Measurements from ENCODE around the gene TNRC18.

TNRC18 gene

DNA sequence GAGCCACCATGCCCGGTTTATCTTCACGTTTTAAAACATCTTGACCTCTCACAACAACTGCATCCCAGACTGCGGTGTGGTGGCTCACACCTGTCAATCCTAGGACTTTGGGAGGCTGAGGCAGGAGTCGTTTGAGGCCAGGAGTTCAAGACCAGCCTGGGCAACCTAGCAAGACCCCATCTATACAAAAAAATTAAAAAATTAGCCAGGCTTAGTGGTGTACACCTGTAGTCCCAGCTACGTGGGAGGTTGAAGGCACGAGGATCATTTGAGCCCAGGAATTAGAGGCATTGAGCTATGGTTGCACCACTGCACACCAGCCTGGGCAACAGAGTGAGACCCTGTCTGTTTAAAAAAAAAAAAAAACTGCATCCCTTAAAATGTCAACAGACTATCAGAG, 20.2 kb downstream of the TNRC18 start:
- DNase-seq = no peak

DNA sequence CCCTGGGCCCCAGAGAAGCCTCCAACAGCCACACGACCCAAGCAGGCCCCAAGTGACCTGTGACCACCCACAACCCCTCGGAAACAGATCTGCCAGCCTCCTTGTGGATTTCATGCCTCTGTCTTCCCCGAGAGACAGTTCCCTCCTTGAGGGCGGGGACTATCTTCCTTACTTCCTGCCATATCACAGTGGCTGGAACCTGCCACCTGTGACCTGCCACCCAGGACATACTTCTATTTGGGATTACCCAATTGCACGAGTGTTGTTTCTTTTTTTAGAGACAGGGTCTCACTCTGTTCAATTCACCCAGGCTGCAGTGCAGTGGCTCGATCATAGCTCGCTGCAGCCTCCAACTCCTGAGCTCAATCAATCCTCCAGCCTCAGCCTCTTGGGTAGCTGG, 25.9 kb downstream of the TNRC18 start:
- DNase-seq = no peak

- peak in 1 of 2 donors; percentile 52 for DNase-seq
Observed at GRCh38 chr7:5396999-5397663, 26.5 kb downstream of the TNRC18 start.

DNA sequence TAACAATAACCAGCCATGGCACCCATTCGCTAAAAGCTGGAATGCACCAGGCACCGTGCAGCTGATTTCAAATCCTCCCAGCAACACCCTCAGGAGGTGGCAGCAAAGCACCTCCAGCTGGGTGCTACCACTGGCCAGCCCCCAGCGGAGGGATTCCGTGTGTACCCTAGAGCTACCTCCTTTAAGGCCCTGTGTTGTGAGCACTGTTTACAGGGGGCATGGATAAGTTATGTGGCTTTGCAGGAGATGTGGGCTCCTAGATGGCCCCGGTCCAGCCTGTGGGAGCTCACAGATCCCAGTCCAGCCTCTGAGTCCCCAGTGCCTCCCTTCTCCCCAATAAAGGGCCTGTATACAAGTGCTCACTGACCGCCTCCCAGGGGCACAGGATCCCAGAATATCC, 27.1 kb downstream of the TNRC18 start:
- peak in 1 of 2 donors; percentile 28 for DNase-seq

DNA sequence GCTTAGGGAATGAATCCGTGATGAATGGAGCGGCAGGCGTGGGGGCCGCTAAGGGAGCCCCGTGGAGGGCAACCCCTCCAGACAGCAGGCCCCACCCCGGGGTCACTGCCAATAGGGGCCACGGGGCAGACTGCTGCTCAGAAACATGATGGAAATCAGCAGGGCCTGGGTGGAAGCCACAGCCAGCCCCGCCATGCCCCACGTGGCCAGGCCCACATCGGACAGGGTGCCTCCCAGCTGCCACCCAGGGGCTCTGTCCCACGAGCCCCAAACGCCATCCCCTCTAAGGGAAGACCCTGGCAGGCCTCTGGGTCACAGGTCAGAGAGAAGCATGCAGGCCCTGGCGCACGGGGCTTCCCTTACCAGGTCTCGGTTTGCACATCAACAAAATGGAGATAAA, 28.4 kb downstream of the TNRC18 start:
- no peak for DNase-seq

- DNase-seq = no peak
Observed at GRCh38 chr7:5394264-5395105, 29.1 kb downstream of the TNRC18 start.

GRCh38 chr7:5393748-5394147, 29.9 kb downstream of the TNRC18 start:
- DNase-seq = no peak

- no peak for DNase-seq
Observed at GRCh38 chr7:5393328-5393727, 30.3 kb downstream of the TNRC18 start.

- no peak for DNase-seq
Observed at GRCh38 chr7:5390918-5391317, 32.7 kb downstream of the TNRC18 start.

DNA sequence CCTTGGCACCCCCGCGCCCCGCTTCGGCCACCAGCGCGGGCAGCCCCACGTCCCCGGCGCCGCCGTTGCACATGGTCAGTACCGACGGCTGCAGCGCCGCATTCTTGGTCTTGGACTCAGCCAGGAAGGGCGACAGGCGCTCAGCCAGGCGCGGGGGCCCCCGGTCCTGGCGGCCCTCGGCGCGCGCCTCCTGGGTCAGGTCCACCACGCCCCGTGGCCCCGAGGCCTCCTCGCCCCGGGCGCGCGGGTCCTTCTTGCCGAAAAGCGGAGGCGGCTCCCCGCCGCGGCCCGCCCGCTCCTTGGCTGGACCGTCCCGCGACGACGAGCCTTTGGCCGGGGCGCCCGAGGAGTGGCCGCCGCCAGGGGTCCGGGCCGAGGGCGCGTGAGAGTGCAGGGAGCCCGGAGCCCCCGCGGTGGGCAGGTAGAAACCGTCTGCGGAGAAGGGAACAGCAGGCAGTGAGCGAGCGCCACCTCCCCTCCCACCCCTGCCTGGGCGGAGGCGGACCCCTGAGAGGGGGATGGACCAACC, 34.7 kb downstream of the TNRC18 start:
- no peak for DNase-seq

GRCh38 chr7:5388273-5388901, 35.2 kb downstream of the TNRC18 start:
- no peak for DNase-seq

- no peak for DNase-seq
Observed at GRCh38 chr7:5387711-5388245, 35.9 kb downstream of the TNRC18 start.

DNA sequence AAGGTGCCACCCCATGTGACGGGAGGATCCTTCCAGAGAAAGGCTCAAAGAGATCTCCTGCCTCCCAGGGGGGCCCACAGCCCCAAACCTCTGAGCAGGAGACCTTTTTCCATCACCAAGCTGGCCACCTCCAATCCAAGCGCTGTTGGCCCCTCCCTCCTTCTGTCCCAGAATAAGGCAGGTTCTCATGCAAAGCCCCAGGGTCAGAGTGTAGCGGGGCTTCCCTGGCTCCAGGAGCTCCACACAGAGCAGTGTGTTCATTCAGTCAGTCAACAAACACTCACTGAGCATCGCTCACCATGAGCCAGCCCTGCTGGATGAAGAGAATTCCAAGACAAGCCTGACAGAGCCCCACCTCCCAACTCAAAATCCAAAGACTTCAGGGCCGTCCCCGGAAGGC, 39.0 kb downstream of the TNRC18 start:
- no peak for DNase-seq

DNA sequence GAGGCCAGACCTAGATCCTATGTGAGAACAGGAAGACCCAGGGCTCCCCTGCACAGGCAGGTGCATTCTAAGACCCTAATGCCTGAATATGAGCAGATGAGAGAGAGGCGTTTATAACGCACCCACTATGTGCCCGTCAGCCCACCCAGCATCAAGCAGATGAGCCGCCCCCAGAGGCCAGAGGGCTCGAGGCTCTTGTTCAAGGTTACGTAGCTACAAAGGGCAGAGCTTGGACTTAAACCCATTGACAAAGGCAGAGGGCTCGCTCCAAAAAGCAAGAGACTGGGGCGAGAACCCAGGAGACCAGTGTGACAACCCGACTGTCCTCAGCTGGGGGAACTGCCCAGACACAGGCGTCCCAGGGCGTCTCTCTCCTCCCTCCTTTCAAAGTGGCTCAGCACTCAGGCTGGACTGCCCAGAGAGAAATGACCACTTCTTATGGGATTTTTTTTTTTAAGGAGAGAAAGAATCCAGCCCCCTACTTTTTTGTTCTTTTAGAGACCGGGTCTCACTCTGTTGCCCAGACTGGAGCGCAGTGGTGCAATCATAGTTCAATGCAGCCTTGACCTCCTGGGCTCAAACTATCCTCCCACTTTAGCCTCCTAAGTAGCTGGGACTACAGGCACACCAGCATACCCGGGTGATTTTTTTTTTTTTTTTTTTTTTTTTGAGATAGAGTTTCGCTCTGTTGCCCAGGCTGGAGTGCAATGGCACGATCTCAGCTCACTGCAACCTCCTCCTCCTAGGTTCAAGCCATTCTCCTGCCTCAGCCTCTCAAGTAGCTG, 40.1 kb downstream of the TNRC18 start:
- no peak for DNase-seq

DNA sequence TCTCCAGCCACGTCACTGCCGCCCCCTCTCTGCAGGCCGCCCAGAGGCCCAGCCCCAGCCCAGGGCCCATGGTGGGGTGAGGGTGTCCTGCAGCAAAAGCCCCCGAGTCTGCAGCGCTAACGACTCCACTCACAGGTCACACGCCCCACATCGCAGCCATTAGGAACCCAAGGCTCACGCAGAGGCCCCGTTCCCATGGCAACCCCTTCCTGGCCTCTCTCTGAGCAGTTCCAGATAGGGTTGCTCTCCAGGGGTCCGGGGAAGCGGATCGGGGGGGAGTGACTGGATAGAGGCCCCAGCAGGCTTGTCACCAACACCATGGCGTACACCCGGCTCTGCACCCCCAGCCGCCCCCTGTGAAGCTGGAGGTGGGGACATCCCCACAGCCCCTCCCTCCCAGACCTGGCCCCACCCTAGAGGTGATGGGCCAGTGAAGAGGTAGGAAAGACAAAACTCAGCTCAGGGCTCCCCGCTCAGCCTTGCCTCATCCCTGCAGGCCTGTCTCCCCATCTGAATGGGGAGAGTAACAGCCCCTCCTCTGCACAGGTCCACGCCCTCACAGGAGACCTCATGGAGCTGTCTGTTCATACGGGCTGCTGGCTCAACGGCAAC, 41.2 kb downstream of the TNRC18 start:
- no peak for DNase-seq

GRCh38 chr7:5381071-5381772, 42.4 kb downstream of the TNRC18 start:
- no peak for DNase-seq

DNA sequence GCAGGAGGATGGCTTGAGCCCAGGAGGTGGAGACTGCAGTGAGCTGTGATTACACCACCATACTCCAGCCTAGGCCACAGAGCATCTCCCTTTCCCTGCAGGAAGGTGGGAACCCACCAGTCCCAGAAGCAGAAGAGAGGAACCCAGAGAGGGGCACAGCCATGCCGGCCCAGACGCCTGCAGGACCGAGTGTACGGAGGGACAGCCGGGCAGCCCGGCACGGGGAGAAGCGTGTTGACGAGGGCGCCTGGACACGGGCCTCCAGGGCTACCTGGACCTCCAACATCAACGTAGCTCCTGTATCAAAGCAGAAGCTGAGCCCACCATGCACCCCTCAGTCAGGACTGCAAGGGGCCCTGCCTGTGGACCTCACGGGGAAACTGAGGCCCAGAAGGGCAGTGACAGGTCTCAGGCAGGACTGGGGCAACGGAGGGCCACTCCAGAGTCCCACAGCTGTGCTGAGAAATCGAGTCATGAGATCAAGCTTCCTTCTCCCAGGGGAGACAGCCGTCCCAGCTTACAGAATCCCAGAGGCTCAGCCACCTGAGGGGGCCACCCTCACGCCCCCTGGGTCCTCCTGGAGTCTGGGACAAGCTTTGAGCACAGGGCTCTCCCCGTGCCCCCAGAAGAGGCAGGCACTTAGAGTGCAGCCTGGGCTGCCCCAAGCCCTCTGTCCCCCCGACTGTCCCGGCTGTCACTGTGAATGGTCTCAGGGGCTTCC, 43.1 kb downstream of the TNRC18 start:
- DNase-seq = no peak

GRCh38 chr7:5379546-5379945, 44.1 kb downstream of the TNRC18 start:
- DNase-seq = no peak

DNA sequence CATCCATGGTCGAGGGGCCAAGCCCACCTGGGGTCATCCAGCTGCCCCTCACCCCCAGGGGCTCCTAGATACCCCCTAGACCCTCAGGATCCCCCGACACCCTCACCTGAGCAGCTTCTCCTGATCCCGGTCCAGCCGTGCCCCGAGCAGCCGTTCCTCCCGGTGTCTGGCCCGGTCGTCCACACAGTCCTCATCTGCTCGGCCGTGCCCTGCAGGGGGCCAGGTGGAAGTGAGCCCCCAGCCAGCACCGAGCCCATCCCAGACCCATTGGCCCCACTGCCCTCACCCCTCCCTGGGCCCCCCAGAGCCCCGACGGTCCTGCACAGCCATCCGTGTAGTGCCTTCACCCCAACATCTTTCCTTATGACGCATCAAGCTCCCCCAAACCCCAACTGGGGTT, 45.8 kb downstream of the TNRC18 start:
- no peak for DNase-seq

GRCh38 chr7:5377279-5377678, 46.4 kb downstream of the TNRC18 start:
- no peak for DNase-seq

DNA sequence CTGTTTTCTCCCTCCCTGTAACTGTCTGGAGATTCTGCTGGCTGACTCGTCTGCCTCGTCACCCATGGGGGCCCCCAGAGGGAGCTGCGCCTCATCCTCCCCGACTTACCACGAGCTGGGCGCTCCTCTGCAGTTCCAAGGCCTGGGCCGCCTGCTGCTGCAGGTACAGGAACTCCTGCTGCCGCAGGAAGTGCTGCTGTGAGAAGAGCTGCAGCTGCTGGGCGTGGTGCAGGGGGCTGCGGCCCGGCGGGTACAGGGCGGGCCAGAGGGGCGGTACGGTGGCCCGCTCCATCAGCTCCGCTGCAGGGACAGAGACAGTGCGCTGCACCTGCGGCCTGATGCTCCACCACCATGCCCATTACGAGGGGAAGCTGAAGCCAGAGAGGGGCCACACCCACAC, 47.7 kb downstream of the TNRC18 start:
- DNase-seq = no peak

Data from hippocampal formation (tissue), 2 donors.